GM23338 (cell line): ENCODE data around the gene FZD4. TPM values are rescaled to one million over a fixed set of nuclear protein-coding genes. Genes with fewer than 3 reads are reported as not detected.

Experiments
- ATAC-seq: fragments of 200-7000 bp; cut with Tn5 transposase; 3 replicates; pipeline ENCODE4 v1.9.1; 2020
- DNase-seq: peaks from one replicate; pipeline ENCODE4 v3.0.0-alpha.2; 2015; ENCODE audit warnings: low spot score
- H2AFZ ChIP-seq: fragments of 200-600 bp; sonication (generic); 2 replicates; pipeline ENCODE4 v1.8.0; 2016; ENCODE audit warnings: antibody characterized with exemption, mild to moderate bottlenecking, moderate library complexity
- H3F3A ChIP-seq: fragments of 200-600 bp; sonication (generic); replicated peaks from 2 replicates; pipeline ENCODE4 v1.8.0; 2017; ENCODE audit warnings: antibody characterized with exemption, mixed run types, low read depth
- H3K27ac ChIP-seq: fragments of 200-600 bp; sonication (generic); 2 replicates; pipeline ENCODE4 v1.6.1; 2016; ENCODE audit warnings: low read depth
- H3K27me3 ChIP-seq: fragments of 200-600 bp; sonication (generic); 2 replicates; pipeline ENCODE4 v1.8.0; 2016; ENCODE audit warnings: mild to moderate bottlenecking, mixed run types, moderate library complexity; ENCODE audit not compliant: insufficient read depth
- H3K36me3 ChIP-seq: fragments of 200-600 bp; sonication (generic); 2 replicates; pipeline ENCODE4 v1.8.0; 2016; ENCODE audit warnings: mild to moderate bottlenecking; ENCODE audit not compliant: insufficient read depth
- H3K4me1 ChIP-seq: fragments of 200-600 bp; sonication (generic); 2 replicates; pipeline ENCODE4 v1.8.0; 2016; ENCODE audit warnings: mild to moderate bottlenecking, moderate library complexity; ENCODE audit not compliant: insufficient read depth
- H3K4me2 ChIP-seq: fragments of 200-600 bp; sonication (generic); 2 replicates; pipeline ENCODE4 v1.7.1; 2017; ENCODE audit warnings: mixed run types
- H3K4me3 ChIP-seq: fragments of 200-600 bp; sonication (generic); 2 replicates; pipeline ENCODE4 v1.6.1; 2016; ENCODE audit warnings: mixed run types
- H3K79me2 ChIP-seq: fragments of 200-600 bp; sonication (generic); replicated peaks from 2 replicates; pipeline ENCODE4 v1.8.0; 2017; ENCODE audit warnings: mild to moderate bottlenecking; ENCODE audit not compliant: insufficient read depth
- H3K9me2 ChIP-seq: fragments of 200-600 bp; sonication (generic); 2 replicates; pipeline ENCODE4 v1.8.0; 2017; ENCODE audit not compliant: insufficient read depth
- H4K20me1 ChIP-seq: fragments of 200-600 bp; sonication (generic); replicated peaks from 2 replicates; pipeline ENCODE4 v1.8.0; 2017; ENCODE audit warnings: mild to moderate bottlenecking; ENCODE audit not compliant: insufficient read depth
- H3K27ac Mint-ChIP-seq: 2 replicates; pipeline ENCODE4 v1.8.0; 2020; ENCODE audit warnings: inconsistent platforms, mild to moderate bottlenecking, moderate library complexity, mixed read lengths
- H3K27me3 Mint-ChIP-seq: 3 replicates; pipeline ENCODE4 v1.8.0; 2022; ENCODE audit warnings: low read depth, mild to moderate bottlenecking, moderate library complexity, mixed read lengths, inconsistent platforms; ENCODE audit not compliant: insufficient read depth, poor library complexity
- H3K36me3 Mint-ChIP-seq: 3 replicates; pipeline ENCODE4 v1.8.0; 2021; ENCODE audit warnings: low read depth, mild to moderate bottlenecking, inconsistent platforms, moderate library complexity, mixed read lengths
- H3K4me1 Mint-ChIP-seq: 3 replicates; pipeline ENCODE4 v1.8.0; 2020; ENCODE audit warnings: mild to moderate bottlenecking, inconsistent platforms, mixed read lengths
- H3K4me3 Mint-ChIP-seq: 3 replicates; pipeline ENCODE4 v1.8.0; 2021; ENCODE audit warnings: moderate library complexity, mild to moderate bottlenecking, inconsistent platforms, mixed read lengths
- H3K9me3 Mint-ChIP-seq: 3 replicates; pipeline ENCODE4 v1.8.0; 2020; ENCODE audit warnings: moderate library complexity, mild to moderate bottlenecking, inconsistent platforms, mixed read lengths
- CTCF ChIP-seq, 2 experiments: fragments of 200-600 bp in 1 of 2; sonication (generic) in 1 of 2; conservative IDR thresholded peaks; 2 replicates each; pipeline versions ENCODE4 v1.5.1 to v1.6.1; 2016 to 2017; ENCODE audit warnings: antibody characterized with exemption in 2 of 2, low read depth in 2 of 2, mild to moderate bottlenecking in 2 of 2, moderate library complexity in 1 of 2
- ETS1 ChIP-seq: IDR thresholded peaks from 2 replicates; pipeline ENCODE4 v1.6.1; 2016; ENCODE audit warnings: antibody characterized with exemption
- JUNB ChIP-seq: IDR thresholded peaks from one replicate; pipeline ENCODE4 v1.6.1; 2016; ENCODE audit warnings: antibody characterized with exemption; ENCODE audit not compliant: unreplicated experiment
- ZNF462 ChIP-seq: fragments of 250-450 bp; sonication (Bioruptor Pico); IDR thresholded peaks from 2 replicates; pipeline ENCODE4 v1.5.0; 2020; ENCODE audit warnings: mild to moderate bottlenecking, moderate library complexity
- polyA plus RNA-seq: library from polyadenylated mRNA; unstranded; fragments of >200 nt; fragmentation: Nextera tagmentation; extraction: Ambion mirVana; gene quantifications from 2 replicates; pipeline ENCODE4 v1.2.1, GENCODE V29; 2016
- total RNA-seq: library from RNA; depleted of rRNA; stranded (reverse); fragments of >200 nt; shearing (Covaris generic); gene quantifications from 2 replicates; pipeline ENCODE4 v1.2.3, GENCODE V29; 2014

The FZD4 gene
- total and polyA plus RNA-seq, 2 experiments from 2014 or later = 1.4 to 8.9 TPM

GRCh38 chr11:86996953-86997570, 41.9 kb upstream of the FZD4 start:
- Mint-ChIP-seq H3K4me1 (peaks cover 24% of the 10 kb centered on the region), H3K4me3 (no peak overlapping the region), H3K36me3 (no peaks in the 10 kb centered on the region), H3K27me3 (no peaks in the 10 kb centered on the region), H3K27ac (no peak overlapping the region), H3K9me3 (no peaks in the 10 kb centered on the region)
- no peak overlapping the region for H3K4me2 ChIP-seq
- DNase-seq = no peak
- H3K79me2 ChIP-seq = no peaks in the 10 kb centered on the region
- no peaks in the 10 kb centered on the region for H3K27me3 ChIP-seq
- no peak for ATAC-seq
- no peaks in the 10 kb centered on the region for H4K20me1 ChIP-seq
- TF ChIP-seq JUNB (no peak), ETS1 (no peak), ZNF462 (no peak), CTCF (conservative IDR thresholded peaks at IDR 0.05; ENCODE audit: low read depth in 2 of 2) (no peak)
- H2AFZ ChIP-seq = peak overlapping the region; percentile 63; the same call in 1 of the 2 replicates
- no peaks in the 10 kb centered on the region for H3K36me3 ChIP-seq
- no peak overlapping the region for H3K4me3 ChIP-seq
- H3K27ac ChIP-seq = no peak overlapping the region
- H3F3A ChIP-seq = no peaks in the 10 kb centered on the region
- peaks cover 4% of the 10 kb centered on the region; the same call in 1 of the 2 replicates for H3K4me1 ChIP-seq
- 0 out of 2 replicates have a peak, but pooled peaks cover 3% of the 10 kb centered on the region for H3K9me2 ChIP-seq
